Raji (cell line): Measurements from ENCODE around the gene LRRC53.

Source experiments
- POLR2A ChIP-seq: IDR thresholded peaks from 2 replicates; pipeline ENCODE4 v1.6.1; 2011; ENCODE audit warnings: low read depth, low read length, control low read depth; ENCODE audit not compliant: insufficient read depth

LRRC53 gene

DNA sequence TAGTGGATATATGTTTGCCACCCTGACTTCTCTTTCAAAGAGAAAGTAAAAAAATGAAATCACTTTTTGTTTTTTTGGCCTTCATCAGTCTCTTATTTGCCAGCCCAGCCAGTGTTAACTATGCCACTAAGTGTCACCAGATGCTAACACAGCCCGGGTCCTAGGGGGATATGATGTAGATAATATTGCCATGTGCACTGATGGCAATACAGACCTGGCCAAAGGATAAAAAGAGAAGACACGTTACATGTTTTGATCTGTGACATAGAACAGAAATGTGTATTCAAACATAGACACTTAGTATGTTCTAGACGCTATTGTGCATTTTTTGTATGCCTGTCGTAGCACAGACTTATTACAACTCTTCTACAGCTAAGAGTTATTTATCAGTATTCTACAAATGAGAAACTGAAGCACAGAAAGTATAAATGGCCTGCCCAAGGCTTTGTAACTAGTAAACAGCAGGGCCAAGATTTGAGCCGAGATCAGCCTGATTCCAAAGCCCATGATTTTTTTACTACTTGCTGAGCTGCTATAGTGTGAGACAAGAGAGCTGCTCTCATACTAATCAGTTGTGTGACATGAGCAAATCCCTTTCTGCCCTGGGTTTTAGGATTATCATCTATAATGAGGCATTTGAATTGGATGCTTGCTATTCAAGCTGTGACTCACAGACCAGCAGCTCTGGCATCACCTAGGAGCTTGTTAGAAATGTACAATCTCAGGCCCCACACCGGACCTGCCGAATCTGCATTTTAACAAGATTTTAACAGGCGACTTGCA is 6.3 kb downstream of the LRRC53 start:
- TF ChIP-seq POLR2A: no peak

DNA sequence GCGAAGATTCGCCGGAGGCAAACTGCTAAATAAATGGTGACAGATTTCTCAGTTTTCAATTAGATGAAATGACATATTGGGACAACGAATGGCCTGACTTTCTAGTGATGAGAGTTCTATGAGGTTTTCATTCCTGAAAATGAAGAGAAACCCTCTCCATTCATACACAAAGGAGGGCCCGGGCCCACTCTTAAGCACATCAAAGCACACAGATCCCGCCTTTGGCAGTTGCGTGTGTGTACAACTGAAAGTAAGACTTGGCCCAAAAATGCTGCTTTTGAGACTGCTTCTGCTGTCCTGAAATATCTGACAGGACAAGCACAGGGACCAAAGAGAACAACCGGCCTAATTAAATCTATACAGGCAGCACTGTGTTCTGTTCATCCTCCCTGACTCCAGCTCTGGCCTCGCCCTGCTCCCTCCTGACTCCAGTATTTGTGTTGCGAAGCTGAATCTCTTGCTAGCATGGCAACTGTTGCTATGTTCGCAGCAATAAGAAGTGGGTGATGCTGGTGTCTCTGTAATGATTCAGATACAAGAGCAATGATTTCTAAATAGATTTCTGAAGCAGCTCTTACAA is 7.4 kb downstream of the LRRC53 start:
- TF ChIP-seq POLR2A: no peak

DNA sequence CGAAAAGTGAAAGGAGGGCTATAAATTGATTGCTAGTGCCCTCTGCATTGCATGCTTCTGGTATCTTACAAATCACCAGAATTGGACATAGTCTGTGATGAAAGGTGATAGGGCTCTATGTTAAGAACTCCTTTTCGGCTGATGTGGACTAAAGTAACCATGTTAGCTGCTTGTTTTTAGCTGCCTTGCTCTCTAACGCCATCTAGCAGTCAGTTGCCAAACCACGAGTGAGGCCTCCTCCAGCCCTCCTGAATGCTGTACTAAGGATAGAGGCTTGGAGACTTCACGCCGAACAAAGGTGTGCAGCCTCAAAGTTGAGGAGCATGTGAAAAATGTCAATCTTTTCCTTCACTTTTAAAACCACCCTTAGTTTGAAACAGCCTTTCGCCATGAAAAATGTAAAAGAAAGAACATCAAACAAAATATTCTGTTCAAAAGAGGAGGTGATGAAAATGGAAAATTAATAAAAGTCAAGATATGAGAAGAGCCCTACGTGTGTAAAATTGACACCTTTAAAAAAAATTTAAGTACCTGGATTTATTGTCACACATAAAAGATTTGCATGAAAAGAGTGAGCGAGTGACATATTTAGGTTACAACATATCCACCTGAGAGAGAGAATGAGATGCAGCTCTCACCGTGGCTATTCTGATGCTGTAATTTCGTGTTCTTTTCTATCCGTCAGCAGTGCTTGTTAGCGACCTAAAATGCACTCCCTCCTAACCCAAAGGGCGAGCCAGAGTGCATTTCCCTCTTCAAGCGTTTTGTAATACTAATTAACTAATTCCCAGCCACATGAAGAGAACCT is 8.1 kb downstream of the LRRC53 start:
- no peak for TF ChIP-seq POLR2A

DNA sequence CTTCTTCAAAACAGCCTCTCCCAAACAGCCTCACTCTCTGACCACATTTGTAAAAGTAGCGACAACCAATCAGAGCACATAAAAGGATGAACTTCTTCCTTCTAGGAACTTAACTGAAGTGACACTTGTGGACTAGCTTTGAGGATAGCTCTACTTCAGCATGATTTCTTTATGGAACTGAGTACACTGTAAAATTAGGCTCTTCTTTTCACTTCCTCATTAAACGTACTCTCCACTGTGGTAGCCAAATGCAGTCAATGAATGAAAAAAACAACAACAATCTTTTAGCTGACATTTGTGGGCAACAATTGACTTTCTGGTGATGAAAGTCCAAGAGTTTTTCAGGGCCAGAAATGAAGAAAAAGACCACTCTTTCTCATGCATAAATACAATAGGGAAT is 9.6 kb downstream of the LRRC53 start:
- no peak for TF ChIP-seq POLR2A

DNA sequence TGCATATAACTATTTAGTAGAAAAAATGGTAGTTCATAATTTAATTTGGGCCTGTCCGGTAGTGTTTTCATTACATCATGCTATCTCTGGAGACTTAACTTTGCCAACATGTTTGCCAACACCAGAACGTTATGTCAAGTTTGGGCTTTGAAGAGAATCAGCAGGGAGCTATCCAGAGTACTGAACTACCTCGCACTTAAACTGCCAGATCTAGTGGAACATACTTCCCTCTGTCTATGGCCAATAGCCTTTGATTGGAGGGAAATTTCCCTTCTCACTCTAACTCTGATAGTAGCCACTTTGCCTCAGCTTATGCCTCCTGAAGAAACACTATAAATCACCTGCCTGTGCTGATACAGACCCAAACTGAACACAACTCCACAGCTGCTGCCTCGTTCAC is 10.0 kb downstream of the LRRC53 start:
- no peak for TF ChIP-seq POLR2A

DNA sequence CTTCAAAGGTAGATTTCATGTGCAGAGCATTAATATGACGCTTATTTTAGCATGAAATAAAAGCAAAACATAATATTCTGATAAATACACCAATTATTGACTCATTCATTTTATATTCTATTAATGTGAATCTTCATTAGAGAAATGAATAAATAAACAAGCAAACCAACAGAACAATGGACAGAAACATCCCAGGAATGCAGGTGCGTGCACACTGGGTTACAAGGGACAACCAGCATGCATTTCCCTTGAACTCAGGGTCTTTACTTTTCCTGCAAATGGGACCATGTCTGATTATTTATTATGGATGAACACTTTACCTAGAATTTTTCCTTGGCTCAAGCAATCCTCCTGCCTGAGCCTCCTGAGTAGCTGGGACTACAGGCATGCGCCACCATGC is 13.5 kb downstream of the LRRC53 start:
- TF ChIP-seq POLR2A: no peak

DNA sequence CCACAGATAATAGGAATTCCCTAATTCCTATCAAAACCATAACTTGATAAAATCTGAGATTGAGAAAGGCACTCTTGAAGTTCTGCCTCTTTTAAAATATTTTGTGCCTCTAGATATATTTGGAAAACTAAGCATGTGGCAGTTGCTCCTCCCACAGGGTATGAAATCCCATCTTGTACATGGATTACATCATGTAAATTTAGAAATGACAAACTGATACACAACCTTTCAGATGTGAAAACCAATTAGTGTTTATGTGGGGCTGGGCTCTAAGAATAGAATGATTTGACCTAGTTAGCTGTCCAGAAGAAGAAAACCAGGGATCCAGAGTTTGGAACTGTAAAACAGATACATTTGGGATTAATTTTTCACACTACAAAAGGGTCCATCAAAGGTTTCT is 15.7 kb downstream of the LRRC53 start:
- no peak for TF ChIP-seq POLR2A

DNA sequence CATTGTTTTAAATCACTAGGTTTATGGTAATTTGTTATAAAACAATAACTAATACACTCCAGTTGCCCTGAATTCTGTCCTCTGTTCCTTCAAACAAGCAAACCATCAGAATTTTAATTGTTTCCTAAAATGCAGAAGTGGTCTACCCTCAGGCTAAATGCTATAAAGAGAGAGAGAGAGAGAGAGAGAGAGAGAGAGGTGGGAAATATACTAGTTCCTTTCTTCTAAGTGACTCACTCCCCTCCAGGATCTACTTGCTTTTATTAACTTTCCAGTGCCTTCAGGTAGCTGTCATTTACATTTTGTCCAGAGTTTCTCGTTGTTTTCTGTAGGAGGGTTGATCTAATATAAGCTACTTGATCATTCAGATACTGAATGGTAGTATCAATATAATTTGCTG is 26.4 kb downstream of the LRRC53 start:
- no peak for TF ChIP-seq POLR2A

DNA sequence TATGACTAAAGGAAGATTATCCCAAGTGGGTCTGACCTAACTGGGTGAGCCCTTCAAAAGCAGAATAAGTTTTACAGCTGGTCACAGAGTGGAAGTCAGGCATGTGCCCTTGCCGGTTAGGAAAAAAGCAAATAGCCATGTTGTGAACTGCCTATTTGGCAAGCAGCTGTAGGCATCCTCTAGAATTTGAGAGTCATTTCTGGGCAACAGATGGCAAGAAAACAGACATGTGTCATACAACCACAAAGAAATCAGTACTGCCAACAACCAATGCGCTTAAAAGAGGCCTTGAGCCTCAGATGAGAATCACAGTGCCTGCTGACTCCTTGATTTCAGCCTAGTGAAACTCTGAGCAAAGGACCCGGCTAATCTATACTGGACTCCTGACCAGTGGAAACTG is 26.8 kb downstream of the LRRC53 start:
- TF ChIP-seq POLR2A: no peak

DNA sequence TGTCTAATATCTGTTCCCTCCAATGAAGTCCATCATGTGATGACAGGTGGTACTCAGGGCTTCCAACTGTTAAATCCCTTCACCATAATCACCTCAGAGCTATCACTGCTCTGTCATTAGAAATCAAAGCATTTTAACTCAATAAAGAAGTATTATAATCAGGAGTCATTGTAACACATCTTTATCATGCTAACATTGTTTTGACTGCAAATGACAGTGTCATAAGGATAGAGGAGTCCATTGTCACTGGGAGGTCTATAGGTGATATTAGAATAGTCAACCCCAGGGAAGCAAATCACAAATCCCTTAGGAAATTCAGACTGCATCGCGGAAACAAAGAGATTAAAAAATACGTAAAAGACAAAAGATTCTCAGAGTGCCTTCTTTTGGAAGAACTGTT is 30.8 kb downstream of the LRRC53 start:
- TF ChIP-seq POLR2A: no peak

DNA sequence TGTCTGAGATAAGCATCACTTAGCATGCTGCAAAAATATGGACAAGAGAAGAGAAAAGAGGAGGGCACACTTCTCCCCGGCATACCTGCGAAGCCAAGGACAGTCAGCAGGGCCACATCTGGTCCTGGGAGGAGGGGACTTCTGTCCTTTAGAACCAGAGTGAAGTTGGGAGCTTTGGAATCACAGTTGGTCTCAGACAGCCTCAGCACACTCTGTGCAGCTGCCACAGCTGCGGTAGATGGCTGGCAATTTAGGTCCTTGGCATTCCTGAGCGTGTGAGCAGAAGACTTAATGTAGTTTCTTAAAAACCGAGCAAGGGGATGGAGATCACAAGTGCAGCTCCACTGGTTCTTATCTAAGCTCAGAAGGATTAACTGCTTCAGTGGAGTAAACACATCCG is 32.3 kb downstream of the LRRC53 start:
- no peak for TF ChIP-seq POLR2A

DNA sequence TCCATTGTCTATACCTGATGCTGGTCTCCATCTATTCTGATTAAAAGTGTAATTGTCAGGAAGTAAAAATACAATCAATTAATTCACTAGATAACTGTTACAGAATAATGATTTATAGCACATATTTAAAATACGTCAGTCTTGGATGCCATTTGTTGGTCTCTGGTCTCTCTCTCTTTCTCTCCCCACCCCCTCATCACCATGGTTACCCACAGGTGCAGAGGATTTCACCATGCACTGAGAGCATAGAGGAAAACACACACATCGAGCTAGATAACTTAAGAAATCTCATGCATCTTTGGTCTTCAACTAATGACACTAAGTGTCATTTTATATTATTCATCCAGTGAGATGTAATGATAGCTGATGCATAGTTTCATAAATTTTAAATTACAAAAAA is 33.4 kb downstream of the LRRC53 start:
- no peak for TF ChIP-seq POLR2A

DNA sequence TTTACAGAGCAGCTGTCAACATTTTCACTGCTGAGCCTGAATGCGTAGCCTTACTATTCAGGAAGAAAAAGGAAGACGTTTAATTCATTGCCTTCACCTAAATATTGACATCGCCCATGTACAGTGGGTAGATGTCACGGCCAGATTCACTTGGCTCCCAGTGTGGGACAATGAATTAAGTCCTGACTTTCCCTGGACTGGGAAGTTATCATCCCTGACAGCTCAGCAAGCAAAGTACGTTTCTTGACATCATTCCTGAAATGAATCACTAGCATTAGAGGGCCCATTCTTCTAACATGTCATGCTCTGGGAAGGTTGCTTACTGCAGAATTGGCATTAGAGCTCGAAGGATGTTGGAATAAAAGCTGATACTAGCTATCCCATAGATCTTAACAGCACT is 37.8 kb downstream of the LRRC53 start:
- no peak for TF ChIP-seq POLR2A

DNA sequence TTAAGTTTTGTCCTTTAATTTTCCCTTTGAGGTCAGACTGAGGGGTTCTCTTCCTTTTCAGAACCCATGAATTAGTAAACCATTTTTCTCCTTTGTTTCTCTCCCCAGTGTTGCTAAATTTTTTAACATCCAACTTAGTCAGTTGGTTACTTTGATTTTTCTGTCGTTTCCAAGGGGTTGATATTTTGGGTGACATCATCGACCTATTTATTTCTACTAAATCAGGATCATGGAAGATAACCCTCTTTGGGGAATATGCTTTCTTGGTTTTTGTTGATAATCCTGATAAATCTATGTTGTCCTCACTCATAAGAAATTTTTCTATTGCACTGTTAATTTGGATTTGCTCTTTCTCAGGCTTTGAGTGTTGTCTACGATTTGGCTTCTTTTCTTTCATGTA is 40.9 kb downstream of the LRRC53 start:
- TF ChIP-seq POLR2A: no peak

DNA sequence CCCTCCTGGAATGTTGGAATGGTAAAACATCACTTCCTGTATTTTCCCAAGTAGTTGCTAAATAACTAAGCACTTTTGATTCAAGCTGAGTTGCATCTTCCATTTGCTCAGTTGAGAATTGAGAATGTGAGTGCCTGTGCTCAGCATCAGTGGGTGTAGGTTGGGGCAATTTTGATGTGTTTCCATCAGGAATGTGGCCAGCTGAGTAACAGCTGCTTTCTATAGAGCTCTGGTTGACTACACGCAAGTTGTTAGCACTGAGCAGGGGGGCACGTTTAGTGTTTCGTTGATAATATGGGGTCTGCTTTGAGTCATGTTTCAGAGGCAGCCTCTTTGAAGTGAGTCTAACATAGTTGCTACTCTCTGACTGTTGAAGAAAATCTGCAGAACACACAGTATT is 41.5 kb downstream of the LRRC53 start:
- no peak for TF ChIP-seq POLR2A

DNA sequence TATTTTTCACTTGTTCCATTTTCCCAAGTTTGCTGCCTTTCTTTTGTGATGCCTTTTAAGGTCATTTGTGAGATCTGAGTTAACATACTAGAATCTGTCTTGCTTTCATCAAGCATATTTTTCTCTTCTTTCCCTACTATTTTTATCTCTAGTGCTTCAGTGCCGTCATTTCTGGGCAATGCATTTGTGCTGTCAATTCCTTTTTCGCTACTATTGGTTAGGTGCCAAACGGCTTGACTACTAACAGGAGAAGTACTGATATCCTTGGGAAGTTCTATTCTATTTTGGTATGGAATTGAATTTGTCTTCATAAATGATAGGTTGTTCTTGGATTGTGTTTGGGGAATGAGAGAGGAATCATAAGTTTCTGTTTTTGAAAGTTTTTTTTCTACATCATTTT is 42.2 kb downstream of the LRRC53 start:
- no peak for TF ChIP-seq POLR2A
